Thyroid gland (tissue), 4 donors: ENCODE data around the gene PDIA6. TPM values are rescaled to one million over a fixed set of nuclear protein-coding genes. Genes with fewer than 3 reads are reported as not detected.
A peak's percentile ranks its signal among the peaks of the same experiment; 100 is the strongest.

Source experiments
- DNase-seq, 2 donors: peaks; one replicate each; pipeline ENCODE4 v3.0.0-alpha.2; 2019
- H3K27ac ChIP-seq, 3 donors: fragments of 200-600 bp; sonication (generic); 1 replicate in 2 of 3; 2 replicates in 1 of 3; pipeline ENCODE4 v1.5.1; 2016 to 2019; ENCODE audit warnings: mild to moderate bottlenecking in 1 of 3, moderate library complexity in 1 of 3
- H3K27me3 ChIP-seq: fragments of 200-600 bp; sonication (generic); one replicate; pipeline ENCODE4 v1.5.1; 2019
- H3K36me3 ChIP-seq, 2 donors: fragments of 200-600 bp; sonication (generic); one replicate each; pipeline ENCODE4 v1.5.1; 2016 to 2019
- H3K4me1 ChIP-seq, 2 donors: fragments of 200-600 bp; sonication (generic); one replicate each; pipeline ENCODE4 v1.5.1; 2017 to 2019
- H3K4me3 ChIP-seq, 3 donors: fragments of 200-600 bp; sonication (generic); replicated peaks in 1 of 3; 1 replicate in 2 of 3; 2 replicates in 1 of 3; pipeline ENCODE4 v1.5.1; 2016; ENCODE audit warnings: mild to moderate bottlenecking in 1 of 3
- H3K9me3 ChIP-seq: fragments of 200-600 bp; sonication (generic); one replicate; pipeline ENCODE4 v1.5.1; 2017
- POLR2A ChIP-seq, 2 donors: fragments of 450-650 bp; IDR thresholded peaks; one replicate each; pipeline ENCODE4 v1.6.1; 2017; ENCODE audit warnings: antibody characterized with exemption in 2 of 2, mild to moderate bottlenecking in 2 of 2, moderate library complexity in 1 of 2
- WGBS, 2 donors: methylation state at CpG; one replicate each; pipeline ENCODE4 v1.1.5; 2017; 5-methylcytosine and 5-hydroxymethylcytosine counted together
- intact Hi-C: fragments of 100-400 bp; cut with DNase I; formaldehyde crosslinking; loops from one replicate; pipeline ENCODE4 v1.15.1; 2023
- total RNA-seq, 4 donors: library from RNA; depleted of rRNA; stranded (reverse); fragments of >200 nt; gene quantifications; one replicate each; pipeline ENCODE4 v1.2.3, GENCODE V29; 2016
- TF ChIP-seq, protein P1 (sequence below), 6 experiments: fragments of 200-600 bp in 3 of 6; fragments of 450-650 bp in 3 of 6; sonication (generic) in 3 of 6; IDR thresholded peaks; one replicate each; pipeline ENCODE4 v1.5.1; 2016 to 2019; ENCODE audit warnings: antibody characterized with exemption in 6 of 6, mild to moderate bottlenecking in 2 of 6, inconsistent platforms in 1 of 6, moderate library complexity in 1 of 6

The PDIA6 gene, protein sequence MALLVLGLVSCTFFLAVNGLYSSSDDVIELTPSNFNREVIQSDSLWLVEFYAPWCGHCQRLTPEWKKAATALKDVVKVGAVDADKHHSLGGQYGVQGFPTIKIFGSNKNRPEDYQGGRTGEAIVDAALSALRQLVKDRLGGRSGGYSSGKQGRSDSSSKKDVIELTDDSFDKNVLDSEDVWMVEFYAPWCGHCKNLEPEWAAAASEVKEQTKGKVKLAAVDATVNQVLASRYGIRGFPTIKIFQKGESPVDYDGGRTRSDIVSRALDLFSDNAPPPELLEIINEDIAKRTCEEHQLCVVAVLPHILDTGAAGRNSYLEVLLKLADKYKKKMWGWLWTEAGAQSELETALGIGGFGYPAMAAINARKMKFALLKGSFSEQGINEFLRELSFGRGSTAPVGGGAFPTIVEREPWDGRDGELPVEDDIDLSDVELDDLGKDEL
- total RNA-seq: 100 to 1,000 TPM; 227 to 540 (median 414) TPM

DNA sequence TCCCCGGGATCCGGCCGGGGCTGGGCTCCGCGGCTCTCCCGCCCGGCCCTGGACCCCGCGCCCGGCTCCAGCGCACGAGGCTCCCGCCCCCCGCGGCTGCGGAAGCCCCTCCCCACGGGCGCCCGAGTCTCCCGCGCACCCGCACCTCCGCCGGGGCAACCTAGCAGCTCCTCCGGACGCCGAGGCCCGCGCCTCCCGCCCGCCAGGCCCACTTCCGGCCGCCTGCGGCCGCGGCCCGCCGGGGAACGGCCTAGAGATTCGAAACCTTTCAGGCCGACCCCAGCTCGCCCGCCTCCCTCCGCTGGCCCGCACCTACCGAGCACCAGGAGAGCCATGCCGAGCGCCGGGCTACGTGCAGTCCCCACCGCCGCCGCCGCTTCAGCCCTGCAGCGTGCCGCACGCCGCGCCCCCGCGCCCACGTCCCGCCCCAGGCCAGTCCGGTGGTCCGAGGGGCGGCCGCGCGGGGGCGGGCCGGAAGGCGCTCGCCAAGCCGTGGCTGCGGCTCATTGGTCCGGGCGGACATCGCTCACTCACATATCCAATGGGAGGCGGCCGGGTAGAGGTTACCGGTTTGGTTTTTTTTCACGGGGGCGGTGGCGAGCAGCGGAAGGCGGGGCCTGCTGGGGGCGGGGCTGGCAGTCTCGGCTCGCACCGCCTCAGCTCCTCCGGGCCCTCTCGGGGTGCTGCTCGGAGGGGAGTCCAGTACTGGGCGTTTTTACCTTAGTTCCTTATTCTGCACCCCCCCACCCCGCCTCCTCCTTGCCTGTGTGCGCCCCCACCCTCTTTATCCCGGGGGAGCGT, at the start of gene PDIA6:
Gene PDIA6, minus strand, starts transcription at position 424 of the 801 bp plus-strand sequence. Its CDS starts 89 bp downstream, at position 335.
- intact Hi-C loops: no loop called here

DNA sequence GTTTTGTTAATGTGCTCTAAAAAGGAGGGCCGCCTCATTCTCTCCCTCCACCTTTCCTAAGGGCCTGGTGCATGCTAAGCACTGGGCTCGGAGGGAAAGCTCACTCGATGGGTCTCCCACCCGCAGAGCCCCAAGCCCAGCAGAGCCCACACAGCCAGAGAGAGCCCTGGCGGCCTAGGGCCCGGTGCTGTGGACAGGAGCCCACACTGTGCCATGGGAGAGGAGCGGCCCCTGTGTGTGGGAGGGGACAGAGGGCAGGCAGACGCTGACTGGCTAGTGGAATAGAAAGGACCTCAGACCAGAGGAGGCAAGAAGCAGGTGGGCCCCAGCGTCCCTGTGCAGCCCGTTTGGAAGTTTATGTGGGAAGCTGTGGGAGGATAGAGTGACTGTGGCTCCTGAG, 49.7 kb upstream of the PDIA6 start:
- Histone ChIP-seq H3K4me1 (no peaks in the 10 kb centered on the region), H3K4me3 (no peak overlapping the region), H3K9me3 (no peaks in the 10 kb centered on the region), H3K27ac (no peak overlapping the region), H3K27me3 (no peaks in the 10 kb centered on the region), H3K36me3 (no peaks in the 10 kb centered on the region)
- TF ChIP-seq, protein P1, sequence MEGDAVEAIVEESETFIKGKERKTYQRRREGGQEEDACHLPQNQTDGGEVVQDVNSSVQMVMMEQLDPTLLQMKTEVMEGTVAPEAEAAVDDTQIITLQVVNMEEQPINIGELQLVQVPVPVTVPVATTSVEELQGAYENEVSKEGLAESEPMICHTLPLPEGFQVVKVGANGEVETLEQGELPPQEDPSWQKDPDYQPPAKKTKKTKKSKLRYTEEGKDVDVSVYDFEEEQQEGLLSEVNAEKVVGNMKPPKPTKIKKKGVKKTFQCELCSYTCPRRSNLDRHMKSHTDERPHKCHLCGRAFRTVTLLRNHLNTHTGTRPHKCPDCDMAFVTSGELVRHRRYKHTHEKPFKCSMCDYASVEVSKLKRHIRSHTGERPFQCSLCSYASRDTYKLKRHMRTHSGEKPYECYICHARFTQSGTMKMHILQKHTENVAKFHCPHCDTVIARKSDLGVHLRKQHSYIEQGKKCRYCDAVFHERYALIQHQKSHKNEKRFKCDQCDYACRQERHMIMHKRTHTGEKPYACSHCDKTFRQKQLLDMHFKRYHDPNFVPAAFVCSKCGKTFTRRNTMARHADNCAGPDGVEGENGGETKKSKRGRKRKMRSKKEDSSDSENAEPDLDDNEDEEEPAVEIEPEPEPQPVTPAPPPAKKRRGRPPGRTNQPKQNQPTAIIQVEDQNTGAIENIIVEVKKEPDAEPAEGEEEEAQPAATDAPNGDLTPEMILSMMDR (IDR thresholded peaks at IDR 0.05): no peak
- TF ChIP-seq POLR2A (IDR thresholded peaks at IDR 0.05): no peak
- no peak for DNase-seq
- 79 to 91% methylated on average over 8 to 10 of the region's 10 CpGs for WGBS, 2 donors
- intact Hi-C loops: no loop called here

More for the DNA sequence above, at the start of gene PDIA6:
- H3K4me3 ChIP-seq: peak within 1 kb of the TSS; percentile 49 to 81 (median 77)
- peak; percentile 87 to 96 for TF ChIP-seq POLR2A (IDR thresholded peaks at IDR 0.05)
- TF ChIP-seq, protein P1 (IDR thresholded peaks at IDR 0.05): peak in 4 of 6 experiments; percentile 13 to 50 (median 39)
- 0 to 1% methylated on average over 37 to 50 of the region's 98 CpGs for WGBS, 2 donors
- peak within 1 kb of the TSS; percentile 81 to 93 (median 86) for H3K27ac ChIP-seq
- H3K9me3 ChIP-seq: no peaks in the 10 kb centered on the region
- DNase-seq: peak; percentile 97 to 98
- H3K4me1 ChIP-seq: peaks cover 16 to 27% of the 10 kb centered on the region in 2 donors
- no peaks in the 10 kb centered on the region for H3K36me3 ChIP-seq
- H3K27me3 ChIP-seq: no peaks in the 10 kb centered on the region

DNA sequence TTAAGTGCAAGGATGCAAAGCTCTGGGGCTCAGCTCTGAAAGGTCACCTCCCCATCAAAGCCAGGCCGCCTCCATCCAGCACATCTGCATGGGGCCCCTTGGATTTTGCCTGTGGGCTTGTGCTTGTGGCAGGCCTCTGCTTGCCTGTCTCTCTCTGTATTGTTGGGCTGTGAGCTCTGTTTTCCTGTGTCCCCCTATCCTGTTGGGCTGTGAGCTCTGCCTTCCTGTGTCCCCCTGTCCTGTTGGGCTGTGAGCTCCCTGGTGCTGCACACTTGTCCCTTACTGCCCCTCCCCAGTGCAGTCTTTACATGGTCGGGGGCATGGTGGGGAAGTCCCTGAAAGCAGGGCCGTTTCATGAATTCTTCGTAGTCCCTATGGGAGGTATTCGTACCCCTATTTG, 49.2 kb upstream of the PDIA6 start:
- TF ChIP-seq, protein P1 (IDR thresholded peaks at IDR 0.05): no peak
- TF ChIP-seq POLR2A (IDR thresholded peaks at IDR 0.05): no peak
- intact Hi-C loops: no loop called here
- Histone ChIP-seq H3K9me3 (no peaks in the 10 kb centered on the region), H3K4me1 (no peaks in the 10 kb centered on the region), H3K27ac (no peak overlapping the region), H3K4me3 (no peak overlapping the region), H3K36me3 (no peaks in the 10 kb centered on the region), H3K27me3 (no peaks in the 10 kb centered on the region)
- WGBS, 2 donors: 88 to 93% methylated on average over 5 of the region's 5 CpGs
- no peak for DNase-seq

DNA sequence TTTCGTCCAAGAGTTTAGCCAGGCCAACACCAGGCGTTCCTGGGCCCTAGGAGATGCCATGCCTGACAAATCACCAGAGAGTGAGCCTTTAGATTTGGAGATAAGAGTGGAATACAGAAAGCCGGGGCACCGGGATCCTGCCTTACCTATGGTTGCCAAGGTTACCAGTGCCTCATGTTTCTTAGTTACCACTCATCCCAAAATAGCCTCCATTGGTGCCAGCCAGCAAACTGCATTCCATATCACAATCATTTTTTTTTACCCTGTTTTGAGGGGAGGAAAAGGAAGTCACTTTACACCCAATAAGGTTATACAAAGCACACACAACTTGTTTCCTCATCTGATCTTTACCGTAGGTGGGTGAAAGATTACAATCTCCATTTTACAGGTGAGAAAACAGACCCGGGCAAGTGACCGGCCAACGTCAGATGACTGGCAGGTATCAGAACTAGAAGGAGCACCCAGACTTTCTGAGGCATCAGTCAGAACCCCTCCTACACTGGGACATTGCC, 48.3 kb upstream of the PDIA6 start:
- no peaks in the 10 kb centered on the region for H3K9me3 ChIP-seq
- H3K4me1 ChIP-seq: no peaks in the 10 kb centered on the region
- H3K27me3 ChIP-seq: no peaks in the 10 kb centered on the region
- no peak overlapping the region for H3K27ac ChIP-seq
- no peaks in the 10 kb centered on the region for H3K36me3 ChIP-seq
- TF ChIP-seq, protein P1 (IDR thresholded peaks at IDR 0.05): no peak
- no peak for TF ChIP-seq POLR2A (IDR thresholded peaks at IDR 0.05)
- intact Hi-C loops: no loop called here
- H3K4me3 ChIP-seq: no peak overlapping the region
- DNase-seq: no peak
- WGBS, 2 donors: 60 to 74% methylated on average over 8 of the region's 8 CpGs
